ENCODE measurements around the gene PRKCH.

- TF ChIP-seq CTCF (IDR thresholded peaks at IDR 0.05; ENCODE audit: poor library complexity) (no peak), EZH2phosphoT487 (IDR thresholded peaks at IDR 0.05; ENCODE audit: low read depth, severe bottlenecking, unreplicated experiment) (no peak), EZH2 (IDR thresholded peaks at IDR 0.05; ENCODE audit: borderline replicate concordance) (no peak)
These were observed 190.2 kb downstream of the PRKCH start for GRCh38 chr14:61511558-61511948.

Data from hepatocyte (in vitro differentiated cells).